ENCODE data around the gene TRPV6.

GRCh38 chr7:142896151-142896550 lies 10.6 kb upstream of the TRPV6 start:
- no peak for TF ChIP-seq POLR2A (IDR thresholded peaks at IDR 0.05; ENCODE audit: low read length)
- no peak for TF ChIP-seq GATA1 (IDR thresholded peaks at IDR 0.05; ENCODE audit: low read depth, low read length)
